Stimulated activated CD8-positive, alpha-beta memory T cell treated with anti-CD3 and anti-CD28 coated beads, Interleukin-7, amount 100 ng/mL, for 48 hours (primary cell): ENCODE measurements around the gene SPON1.
"Not testable (repeated sequence)": the region's sequence is repeated elsewhere in the genome, so short reads cannot be mapped to it uniquely, and the experiment has no call there.

Experiments used
- DNase-seq, 2 donors: peaks; one replicate each; pipeline ENCODE4 v3.0.0-alpha.2; 2020; ENCODE audit warnings: low read depth in 1 of 2; ENCODE audit errors: extremely low read depth in 1 of 2

SPON1 gene

DNA sequence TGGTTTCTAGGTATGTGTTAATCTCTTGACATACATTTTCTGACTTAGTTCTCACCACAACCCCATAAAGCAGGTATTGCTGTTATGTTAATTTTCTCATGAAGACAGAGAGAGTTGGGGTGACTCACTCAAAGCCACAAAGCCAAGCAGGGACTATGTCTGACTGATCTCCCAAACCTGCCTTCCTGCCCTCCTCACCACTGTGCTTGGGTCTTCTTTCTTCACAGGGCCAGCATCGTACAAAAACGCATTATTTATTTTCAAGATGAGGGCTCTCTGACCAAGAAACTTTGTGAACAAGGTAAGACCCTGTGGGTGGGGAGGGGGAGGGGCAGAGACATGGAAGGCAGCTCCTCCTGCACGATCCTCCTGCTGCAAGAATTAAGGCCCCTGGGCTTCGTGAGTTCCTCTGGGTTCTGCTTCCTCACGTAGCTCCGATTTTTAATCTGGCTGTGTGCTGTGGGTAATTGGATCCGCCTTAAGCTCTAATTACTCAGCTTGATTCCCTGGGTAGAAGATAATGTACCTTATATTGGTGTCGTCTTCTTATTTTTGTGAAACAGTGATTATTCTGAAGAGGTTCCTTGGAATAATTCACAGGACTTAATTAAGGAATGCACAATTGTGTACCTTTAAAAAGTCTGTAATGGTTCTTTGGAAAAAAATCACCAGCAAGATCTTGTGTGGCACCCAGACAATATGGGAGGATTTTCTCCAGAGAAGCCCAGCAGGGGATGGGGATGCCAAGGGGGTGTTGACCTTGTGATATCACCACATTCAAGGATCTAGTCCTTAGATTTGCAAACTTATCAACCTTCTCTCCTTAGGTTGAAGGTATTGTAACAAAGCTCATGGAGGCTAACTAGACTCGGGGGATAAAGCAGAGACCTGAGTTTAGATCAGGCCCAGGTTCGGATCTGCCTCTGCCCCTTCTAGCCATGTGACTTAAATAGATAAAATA is 112.9 kb downstream of the SPON1 start:
- DNase-seq: peak; percentile 26 to 59

DNA sequence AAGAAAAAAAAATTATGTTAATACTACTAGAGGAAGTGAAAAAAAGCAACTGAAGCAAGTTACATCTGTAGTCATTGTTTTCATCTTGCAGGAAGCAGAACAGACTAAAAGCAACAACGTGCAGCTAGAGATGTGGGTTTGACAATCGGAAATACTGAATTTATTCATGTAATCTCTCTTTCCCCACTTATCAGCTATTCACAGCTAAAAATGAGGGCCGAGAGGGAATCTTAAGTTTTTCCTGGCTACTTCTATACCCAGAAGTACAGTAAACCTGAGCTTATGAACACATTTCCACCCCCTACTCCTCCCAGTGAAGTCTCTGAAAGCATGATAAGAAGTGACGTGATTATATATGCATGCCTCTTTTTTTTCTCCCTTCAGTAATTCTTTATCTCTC is 116.5 kb downstream of the SPON1 start:
- no peak for DNase-seq

DNA sequence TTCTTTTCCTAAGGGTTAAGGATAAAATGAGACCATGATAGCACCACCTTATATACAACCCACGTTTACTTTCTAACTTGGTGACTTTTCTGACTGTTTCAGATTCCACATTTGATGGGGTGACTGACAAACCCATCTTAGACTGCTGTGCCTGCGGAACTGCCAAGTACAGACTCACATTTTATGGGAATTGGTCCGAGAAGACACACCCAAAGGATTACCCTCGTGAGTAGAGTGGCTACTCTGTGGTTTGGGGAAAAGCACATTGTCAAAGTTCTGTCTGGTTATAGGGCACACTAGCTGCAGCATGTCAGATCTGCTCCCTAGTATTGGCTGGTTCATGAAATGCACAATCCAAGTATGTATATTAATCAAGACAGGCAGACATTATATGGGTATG is 117.3 kb downstream of the SPON1 start:
- DNase-seq: no peak

DNA sequence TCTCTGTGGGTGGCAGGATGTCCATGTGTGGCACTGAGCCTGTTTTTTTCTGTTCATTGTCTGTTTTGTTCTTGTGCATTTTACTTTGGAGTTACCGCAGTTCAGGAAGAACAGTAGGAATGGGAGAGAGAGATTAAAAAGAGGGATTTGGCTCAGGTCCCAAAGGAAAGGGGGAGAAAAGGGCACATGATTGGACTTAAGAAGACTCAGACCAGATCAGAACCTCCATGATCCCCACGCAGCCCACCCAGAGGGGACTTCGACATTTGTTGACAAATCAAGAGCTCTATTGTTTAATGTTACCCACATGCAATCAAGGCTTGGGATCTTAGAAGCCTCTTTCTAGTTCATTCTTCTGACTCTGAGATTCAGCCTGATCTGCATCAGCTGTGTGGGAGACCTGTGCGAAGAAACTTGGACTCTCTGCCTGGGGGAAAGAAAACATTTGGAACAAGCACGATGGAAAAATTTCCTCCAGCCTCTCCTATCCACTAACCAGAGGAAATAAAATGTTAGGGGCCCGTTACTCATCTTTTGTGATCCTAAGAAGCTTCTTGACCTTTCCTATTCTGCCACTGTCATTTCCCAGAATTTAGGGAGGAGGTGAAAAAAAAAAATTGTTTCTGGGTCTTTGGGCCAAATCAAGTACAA is 119.2 kb downstream of the SPON1 start:
- no peak for DNase-seq

DNA sequence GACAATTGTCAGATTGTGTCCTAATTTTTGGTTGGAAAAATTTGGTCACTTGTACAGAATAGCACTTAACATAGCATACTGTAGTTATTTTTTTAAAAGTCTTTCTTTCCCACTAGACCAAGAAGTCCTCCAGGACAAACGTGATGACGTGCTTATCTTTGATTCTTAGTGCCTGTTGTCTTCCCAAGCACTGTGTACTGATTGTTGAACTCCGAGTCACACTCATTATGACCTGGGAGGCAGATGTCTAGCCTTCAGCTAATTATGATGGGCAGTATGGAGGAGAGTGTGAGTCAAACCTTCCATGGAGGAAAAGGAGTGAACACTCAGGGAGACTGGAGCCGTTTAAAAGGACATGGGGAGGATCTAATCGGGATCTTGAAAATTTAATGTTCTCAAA is 119.8 kb downstream of the SPON1 start:
- no peak for DNase-seq

DNA sequence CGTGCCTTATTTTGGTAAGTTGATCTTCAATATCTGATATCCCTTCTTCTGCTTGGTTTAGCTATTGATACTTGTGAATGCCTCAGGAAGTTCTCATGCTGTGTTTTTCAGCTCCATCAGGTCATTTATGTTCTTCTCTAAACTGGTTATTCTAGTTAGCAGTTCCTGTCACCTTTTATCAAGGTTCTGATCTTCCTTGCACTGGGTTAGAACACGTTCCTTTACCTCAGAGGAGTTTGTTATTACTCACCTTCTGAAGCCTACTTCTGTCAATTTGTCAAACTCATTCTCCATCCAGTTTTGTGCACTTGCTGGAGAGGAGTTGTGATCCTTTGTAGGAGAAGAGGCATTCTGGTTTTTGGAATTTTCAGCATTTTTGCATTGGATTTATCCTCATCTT is 126.3 kb downstream of the SPON1 start:
- not testable (repeated sequence) for DNase-seq

DNA sequence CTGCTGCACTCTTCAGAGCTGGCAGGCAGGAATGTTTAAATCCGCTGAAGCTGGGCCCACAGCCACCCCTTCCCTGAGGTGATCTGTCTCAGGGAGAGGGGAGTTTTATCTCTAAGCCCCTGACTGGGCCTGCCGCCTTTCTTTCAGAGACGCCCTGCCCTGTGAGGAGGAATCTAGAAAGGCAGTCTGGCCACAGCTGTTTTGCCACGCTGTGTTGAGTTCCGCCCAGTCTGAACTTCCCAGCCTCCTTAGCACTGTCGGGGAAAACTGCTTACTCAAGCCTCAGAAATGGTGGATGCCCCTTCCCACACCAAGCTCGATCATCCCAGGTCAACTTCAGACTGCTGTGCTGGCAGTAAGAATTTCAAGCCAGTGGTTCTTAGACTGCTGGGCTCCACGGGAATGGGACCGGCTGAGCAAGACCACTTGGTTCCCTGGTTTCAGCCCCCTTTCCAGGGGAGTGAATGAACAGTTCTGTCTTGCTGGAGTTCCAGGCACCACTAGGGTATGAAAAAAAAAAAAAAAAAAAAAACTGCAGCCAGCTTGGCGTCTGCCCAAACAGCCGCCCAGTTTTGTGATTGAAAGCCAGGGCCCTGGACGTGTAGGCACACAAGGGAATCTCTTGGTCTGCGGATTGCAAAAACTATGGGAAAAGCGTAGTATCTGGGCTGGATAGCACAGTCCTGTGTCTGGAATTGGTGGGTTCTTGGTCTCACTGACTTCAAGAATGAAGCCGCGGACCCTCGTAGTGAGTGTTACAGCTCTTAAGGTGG is 127.4 kb downstream of the SPON1 start:
- no peak for DNase-seq

DNA sequence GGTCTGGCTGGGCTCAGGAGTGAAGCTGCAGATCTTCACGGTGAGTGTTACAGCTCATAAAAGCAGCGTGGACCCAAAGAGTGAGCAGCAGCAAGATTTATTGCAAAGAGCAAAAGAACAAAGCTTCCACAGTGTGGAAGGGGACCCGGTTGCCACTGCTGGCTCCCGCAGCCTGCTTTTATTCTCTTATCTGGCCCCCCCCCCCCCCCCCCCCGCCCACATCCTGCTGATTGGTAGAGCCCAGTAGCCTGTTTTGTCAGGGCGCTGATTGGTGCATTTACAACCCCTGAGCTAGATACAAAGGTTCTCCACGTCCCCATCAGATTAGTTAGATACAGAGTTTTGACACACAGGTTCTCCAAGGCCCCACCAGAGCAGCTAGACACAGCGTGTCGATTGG is 128.1 kb downstream of the SPON1 start:
- DNase-seq: not testable (repeated sequence)

DNA sequence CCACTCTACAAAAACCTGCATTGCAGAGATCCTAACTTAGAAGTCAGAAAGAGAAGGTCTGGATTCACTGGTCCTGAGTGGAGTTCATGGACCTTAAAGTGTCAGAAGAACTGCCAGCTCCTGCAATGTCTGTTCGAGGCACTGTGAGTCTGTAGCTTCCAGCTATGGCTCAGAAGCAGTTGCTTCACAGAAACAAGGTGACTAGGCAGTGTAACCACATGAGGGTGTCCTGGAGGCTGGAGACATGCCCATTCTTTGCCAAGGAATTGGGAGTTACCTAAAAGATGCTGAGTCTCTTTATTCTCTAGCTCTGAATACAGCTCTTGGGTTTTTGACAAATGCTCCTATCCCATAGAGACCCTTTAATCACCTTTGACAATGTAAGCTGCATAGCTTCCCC is 130.5 kb downstream of the SPON1 start:
- no peak for DNase-seq

DNA sequence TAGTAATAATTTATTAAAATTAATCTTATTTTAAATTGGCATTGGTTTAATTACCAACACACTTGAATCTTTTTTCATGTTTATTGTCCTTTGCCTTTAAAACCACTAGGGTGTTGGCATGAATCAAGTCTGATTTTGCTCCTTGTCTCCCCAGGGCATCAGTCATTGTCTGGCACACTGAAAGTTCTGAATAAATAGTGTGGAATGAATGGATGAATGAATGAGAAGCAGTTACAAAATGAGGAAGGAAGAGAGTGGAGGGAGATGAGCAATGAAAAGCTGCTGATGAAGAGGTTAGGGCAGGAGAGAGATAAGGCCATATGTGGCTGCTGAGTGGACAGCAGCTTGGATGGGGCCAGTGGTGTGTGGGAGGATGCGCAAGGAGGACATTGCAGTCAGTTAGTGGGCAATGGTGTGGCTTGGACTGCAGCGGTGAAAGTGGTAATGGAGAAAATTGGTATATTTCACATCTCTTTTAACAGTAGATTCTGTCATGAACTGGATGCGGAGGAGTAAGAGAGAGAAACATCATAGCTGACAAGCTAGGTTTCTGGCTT is 132.0 kb downstream of the SPON1 start:
- no peak for DNase-seq

DNA sequence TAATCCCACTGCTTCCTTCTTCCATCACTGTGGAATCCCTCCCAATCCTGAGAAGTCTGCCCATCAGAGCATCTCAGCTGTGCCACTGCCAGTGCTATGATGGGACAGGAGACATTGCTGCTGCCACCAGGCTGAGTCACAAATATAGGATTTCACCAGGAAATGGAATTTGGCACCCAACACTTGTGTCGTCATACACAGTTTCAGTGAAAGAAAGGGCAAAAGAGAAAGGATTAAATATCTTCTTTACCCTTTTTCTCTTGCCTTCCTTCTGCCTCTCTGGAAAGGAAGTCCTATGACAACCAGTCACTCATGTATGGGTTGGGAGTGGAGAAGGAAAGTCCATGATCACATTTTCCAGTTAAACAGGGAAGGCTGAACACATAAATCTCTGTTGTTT is 133.4 kb downstream of the SPON1 start:
- DNase-seq: no peak

DNA sequence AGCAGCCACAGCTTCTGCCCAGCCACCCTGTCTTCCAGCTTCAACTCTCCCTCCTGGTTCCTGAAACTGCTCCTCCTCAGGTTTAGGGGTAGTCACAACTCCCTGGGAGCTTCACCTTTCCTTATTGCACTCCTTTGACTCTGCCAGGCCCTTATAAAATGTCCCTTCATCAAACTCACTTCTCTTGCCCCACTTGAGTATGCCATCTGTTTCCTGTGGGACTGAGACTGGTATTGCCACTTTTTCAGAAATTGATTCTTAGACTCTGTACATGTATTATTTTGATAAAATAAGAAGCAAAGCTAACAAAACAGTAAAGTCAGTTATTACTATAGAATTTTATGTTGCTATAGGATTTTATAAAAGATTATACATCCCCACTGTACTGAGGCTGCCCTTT is 134.1 kb downstream of the SPON1 start:
- DNase-seq: no peak

DNA sequence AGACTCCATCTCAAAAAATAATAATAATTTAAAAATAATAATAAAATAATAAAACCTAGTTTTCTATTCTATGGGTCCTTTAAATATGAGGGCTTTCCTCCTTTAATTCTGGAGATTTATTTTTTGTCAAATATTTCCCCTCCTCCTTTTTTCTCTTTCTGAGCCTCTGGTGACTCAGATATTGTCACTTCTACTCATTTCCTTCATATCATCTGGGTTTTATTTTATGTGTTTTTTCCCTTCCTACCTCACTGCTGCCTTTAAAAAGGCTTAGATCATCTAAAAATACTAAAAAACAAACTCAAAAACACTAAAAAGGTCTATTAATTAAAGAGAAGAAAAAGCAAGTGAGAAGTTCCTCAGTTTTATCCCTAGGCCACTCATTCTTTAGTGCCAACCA is 138.9 kb downstream of the SPON1 start:
- no peak for DNase-seq

DNA sequence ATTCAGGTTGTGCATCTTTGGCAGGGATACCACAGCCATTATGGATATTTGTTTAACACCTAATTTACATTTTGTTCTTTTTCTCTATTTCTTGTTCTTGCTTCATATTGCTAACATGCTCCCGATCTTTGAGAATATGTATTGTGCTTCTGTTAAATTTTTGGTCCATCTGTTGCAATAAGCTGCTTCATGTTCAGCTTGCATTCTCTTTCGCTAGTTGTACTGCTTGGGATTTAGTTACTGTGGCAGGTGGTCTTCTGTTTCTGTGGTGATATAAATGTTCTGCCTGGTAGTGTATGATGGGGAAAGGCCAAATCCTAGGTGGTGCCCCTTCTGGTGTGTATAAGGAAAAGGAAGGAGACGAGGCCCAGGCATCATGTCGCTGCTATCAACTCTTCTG is 140.2 kb downstream of the SPON1 start:
- no peak for DNase-seq

DNA sequence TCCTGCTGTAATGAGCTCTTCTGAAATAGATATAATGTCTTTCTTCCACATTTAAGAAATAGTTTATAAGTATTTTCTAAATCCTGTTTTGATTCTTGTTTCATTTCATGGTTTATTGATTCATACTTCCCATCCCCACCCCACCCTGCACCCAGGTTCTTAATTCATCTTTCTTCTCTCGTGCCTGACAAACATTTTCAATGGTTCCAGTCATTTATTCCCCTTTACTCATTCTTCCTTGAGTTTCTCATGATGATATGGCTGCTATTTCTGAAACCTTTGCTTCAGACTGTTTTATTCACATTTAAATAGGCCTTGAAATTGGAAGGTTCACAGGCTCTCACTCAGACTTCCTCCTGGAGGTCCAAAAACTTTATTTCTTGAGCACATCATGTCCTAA is 142.9 kb downstream of the SPON1 start:
- DNase-seq: no peak

DNA sequence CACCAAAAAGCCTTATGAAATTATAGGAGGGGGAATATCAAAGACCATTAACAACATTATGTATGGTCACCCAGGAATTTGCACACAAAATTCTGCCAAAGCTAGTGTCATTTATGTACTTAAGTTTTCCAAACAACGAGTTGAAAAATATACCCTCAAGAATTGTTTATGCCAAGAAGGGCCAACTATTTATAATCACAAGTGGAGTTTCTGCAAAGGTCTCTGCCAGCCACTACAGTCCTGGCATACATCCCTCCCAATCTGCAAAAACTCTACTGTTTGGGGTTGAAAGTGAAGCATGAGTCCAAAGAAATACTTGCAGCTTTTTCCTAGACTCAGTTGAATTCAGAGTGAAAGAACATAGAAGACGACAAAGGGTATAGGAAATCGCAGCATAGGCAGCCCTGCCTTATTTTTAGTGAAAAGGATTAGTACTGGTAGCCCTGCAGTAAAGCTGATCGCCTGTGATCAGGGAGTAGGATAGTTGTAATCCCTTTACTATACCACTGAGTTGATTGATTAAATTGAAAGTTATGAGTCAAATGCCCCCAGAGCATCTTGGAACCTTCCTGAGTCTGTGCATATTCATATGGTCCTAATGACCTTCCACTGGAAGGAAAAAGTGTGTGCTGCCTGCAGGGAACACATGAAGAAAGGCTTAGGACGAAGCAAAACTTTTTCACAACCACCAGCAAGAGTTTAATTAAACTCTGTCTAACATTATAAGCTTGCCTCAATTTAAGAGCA is 144.0 kb downstream of the SPON1 start:
- no peak for DNase-seq

DNA sequence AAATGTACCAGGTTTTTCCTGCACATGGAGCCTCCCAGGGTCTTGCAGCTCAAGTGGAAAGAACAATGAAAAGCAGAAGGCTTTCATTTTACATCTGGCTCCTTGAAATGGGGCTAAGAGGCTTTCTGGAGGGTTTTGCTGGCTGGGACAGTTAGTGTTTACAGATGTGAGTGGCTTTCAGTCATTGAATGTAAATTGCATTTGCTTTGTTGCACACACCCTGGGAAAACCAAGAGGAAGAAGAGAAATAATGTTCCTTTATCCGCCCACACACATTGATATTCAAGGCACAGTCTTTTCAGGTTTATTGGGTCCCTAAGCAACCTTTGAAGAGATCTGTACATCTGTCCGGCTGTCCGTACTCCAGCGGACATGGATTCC is 144.5 kb downstream of the SPON1 start:
- DNase-seq: no peak

DNA sequence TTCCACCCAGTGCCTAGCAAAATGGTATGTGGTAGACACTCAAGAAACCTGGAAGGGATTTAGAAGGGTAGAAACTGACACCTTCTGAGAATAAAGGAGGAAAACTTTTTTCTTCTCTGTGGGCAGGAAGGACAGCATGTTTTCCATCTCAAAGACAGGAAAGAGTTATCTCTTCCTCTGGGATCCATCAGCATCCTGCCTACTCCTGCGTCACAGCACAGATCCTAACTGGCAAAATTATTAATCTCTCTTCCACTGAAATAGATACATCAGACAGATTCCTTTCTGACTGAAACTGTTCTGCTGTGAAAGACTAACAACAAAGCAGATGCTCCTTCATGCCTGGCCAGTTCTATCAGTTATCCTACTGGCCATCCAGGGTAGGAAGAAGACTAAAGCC is 147.2 kb downstream of the SPON1 start:
- DNase-seq: no peak

DNA sequence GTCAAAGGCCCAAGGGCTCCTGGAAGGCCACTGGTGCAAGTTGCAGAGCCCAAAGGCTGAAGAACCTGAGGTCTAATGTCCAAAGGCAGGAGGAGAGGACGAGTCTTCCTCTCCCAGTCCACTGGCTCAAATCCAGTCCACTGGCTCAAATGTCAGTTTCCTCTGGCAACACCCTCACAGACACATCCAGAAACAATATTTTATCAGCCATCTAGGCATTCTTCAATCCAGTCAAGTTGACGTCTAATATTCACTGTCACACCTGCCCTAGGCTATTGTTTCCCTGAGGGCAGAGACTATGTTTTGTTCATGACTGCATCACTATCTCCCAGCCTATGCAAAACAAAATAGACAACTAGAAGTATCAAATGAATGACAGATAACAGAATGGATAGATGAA is 148.1 kb downstream of the SPON1 start:
- no peak for DNase-seq

DNA sequence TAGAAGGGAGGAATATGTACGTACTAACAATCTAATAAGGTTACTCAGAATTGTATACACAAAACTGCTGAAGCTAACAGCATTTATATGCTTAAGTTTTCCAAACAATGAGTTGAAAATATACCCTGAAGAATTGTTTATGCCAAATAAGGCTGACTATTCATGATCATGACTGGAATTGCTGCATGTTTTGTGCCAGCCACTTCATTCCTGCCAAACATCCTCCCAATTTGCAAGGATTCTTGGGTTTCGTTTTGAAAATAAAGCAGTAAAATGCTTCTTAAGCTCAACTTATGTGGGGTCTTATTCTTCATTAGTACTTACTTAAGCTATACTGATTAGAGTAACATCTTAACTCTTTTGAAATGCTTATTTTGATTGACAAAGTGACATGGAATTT is 149.0 kb downstream of the SPON1 start:
- no peak for DNase-seq

DNA sequence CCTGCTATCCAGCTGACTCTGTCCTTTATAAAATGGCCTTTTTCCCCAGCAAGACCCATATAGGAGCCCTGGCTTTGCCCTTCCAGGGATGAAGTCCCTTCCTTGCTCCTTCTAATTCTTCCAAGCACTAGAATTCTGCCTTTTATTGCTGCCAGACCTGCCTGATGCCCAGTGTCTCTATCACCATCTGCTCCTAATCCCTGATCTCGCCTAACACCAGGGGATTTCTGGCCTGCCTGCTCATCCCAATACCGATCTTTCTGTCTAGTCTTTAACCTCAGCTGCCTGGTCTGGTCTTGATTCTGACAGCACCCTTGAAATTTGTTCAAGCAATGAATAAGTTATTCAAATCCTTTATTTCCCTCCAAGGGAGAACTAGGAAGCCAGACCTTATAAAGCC is 150.2 kb downstream of the SPON1 start:
- DNase-seq: no peak
